Mesodermal cell (in vitro differentiated cells): ENCODE results near the gene FOLR1.
A peak's percentile ranks its signal among the peaks of the same experiment; 100 is the strongest.

Source experiments
- H3K27ac ChIP-seq: 2 replicates; pipeline ENCODE4 v1.7.0; 2013; ENCODE audit warnings: mild to moderate bottlenecking, low read depth, low read length, moderate library complexity; ENCODE audit not compliant: severe bottlenecking
- H3K36me3 ChIP-seq: 2 replicates; pipeline ENCODE4 v1.7.1; 2013; ENCODE audit warnings: mild to moderate bottlenecking, low read length, moderate library complexity; ENCODE audit not compliant: control insufficient read depth, insufficient read depth
- H3K4me1 ChIP-seq: one replicate; pipeline ENCODE4 v1.7.1; 2013; ENCODE audit warnings: mild to moderate bottlenecking, low read length; ENCODE audit not compliant: insufficient read depth, control insufficient read depth, poor library complexity, severe bottlenecking
- H3K4me3 ChIP-seq: 2 replicates; pipeline ENCODE4 v1.7.0; 2013; ENCODE audit warnings: low read length, control low read depth, mild to moderate bottlenecking; ENCODE audit not compliant: insufficient read depth, poor library complexity, severe bottlenecking; ENCODE audit errors: extremely low read depth
- H3K9me3 ChIP-seq: 2 replicates; pipeline ENCODE4 v1.7.1; 2013; ENCODE audit warnings: mild to moderate bottlenecking, low read length, moderate library complexity; ENCODE audit not compliant: control insufficient read depth
- WGBS, 2 experiments: methylation state at CpG; one replicate each; pipeline ENCODE4 v1.1.5; 2013; ENCODE audit warnings: missing lambda C conversion rate in 2 of 2; ENCODE audit not compliant: insufficient coverage in 2 of 2; 5-methylcytosine and 5-hydroxymethylcytosine counted together

Gene FOLR1

DNA sequence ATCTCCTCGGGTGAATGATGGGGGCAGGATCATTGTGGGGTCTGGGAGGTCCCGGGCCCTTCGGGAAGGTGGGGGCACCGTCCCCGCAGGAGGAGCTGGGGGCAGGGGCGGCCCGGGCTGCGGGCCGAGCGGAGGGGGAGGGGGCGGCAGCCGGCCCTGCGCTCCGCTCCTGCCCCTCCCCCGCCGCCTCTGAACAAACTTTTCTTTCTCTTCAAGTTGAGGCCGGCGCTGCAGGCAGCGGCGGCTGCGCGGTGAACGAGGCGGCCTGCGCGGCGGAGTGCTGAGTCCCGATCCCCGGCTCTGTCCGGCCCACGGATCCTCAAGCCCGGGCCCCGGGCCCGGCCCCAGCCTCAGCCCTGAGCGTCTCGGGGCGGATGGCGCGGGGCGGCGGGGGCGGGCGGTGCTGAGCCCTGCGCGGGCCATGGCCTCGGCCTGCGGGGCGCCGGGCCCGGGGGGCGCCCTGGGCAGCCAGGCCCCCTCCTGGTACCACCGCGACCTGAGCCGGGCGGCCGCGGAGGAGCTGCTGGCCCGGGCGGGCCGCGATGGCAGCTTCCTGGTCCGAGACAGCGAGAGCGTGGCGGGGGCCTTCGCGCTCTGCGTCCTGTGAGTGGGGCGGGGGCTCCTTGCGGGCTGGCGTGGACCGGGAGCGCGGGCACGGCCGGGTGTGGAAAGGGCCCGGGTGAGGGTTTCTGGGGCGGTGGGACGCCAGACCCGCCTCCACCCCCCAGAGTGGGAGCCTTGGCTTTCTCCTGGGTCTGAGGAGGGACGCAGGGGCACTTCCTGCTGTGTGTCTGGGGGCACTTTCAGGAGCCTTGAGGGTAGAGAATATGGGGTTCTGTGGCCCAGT is 32.8 kb downstream of the FOLR1 start, which contains the start of gene INPPL1:
INPPL1 (plus strand) TSS at position 204 of the 847 bp plus-strand sequence; CDS start at position 422, 218 bp downstream.
- Histone ChIP-seq H3K4me3 (peak within 1 kb of the TSS; percentile 95), H3K4me1 (peaks cover 14% of the 10 kb centered on the region), H3K36me3 (peaks cover 34% of the 10 kb centered on the region), H3K9me3 (no peaks in the 10 kb centered on the region), H3K27ac (peak within 1 kb of the TSS; percentile 87)
- WGBS, 2 experiments: 0 to 1% methylated on average over 49 to 62 of the region's 81 CpGs

DNA sequence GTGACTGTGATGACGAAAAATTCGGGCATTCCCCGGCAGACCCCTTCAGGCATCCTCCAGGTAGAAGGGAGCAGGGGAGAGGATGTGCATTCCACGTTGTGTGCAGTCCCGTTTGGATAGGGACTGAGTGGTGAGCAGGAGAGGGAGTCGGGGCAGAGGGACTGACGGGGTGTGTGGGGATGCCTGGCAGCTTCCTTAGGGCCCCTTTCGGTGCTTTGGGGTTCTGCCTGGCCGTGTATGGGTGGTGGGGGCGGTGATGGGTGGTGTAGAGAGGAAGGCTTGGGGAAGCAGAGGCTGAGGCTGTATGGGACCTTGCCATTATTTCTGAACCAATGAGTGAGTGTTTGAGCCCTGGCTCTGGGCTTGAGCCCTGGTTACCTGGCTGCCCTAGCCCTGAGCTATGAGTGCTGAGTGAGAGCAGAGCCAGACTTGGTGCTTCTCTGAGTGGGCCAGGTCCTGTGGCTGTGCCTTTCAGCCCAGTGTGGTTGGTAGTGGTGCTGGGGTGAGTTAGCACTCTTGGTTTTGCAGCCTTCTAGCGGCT is 33.5 kb downstream of the FOLR1 start:
- 9 to 15% methylated on average over 7 to 10 of the region's 11 CpGs for WGBS, 2 experiments
- H3K36me3 ChIP-seq: peaks cover 41% of the 10 kb centered on the region
- peaks cover 14% of the 10 kb centered on the region for H3K4me1 ChIP-seq
- H3K27ac ChIP-seq: no peak overlapping the region
- H3K4me3 ChIP-seq: peak overlapping the region; percentile 95
- H3K9me3 ChIP-seq: no peaks in the 10 kb centered on the region

DNA sequence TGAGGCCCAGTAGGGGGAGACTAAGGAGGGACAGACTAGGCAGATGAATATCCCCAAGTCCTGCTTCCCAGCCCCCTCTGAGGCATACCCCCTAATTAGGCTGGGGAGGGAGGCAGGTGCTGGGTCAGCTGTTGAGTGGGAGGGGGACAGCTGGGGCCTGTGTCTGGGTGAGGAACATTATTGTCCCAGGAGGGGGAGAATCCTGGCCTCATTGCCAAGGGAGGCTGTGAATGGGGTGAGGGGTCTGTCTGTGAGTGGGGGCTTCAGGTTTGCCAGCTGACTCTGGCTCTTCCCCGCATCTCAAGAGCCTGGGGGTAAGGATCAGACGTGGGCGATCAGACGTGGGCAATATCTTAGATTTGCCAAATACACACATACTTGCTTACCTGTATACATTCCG is 34.8 kb downstream of the FOLR1 start:
- WGBS, 2 experiments: 84 to 91% methylated on average over 4 to 5 of the region's 5 CpGs
- H3K27ac ChIP-seq: no peak overlapping the region
- H3K9me3 ChIP-seq: no peaks in the 10 kb centered on the region
- H3K4me1 ChIP-seq: peaks cover 14% of the 10 kb centered on the region
- H3K4me3 ChIP-seq: no peak overlapping the region
- peaks cover 54% of the 10 kb centered on the region for H3K36me3 ChIP-seq

DNA sequence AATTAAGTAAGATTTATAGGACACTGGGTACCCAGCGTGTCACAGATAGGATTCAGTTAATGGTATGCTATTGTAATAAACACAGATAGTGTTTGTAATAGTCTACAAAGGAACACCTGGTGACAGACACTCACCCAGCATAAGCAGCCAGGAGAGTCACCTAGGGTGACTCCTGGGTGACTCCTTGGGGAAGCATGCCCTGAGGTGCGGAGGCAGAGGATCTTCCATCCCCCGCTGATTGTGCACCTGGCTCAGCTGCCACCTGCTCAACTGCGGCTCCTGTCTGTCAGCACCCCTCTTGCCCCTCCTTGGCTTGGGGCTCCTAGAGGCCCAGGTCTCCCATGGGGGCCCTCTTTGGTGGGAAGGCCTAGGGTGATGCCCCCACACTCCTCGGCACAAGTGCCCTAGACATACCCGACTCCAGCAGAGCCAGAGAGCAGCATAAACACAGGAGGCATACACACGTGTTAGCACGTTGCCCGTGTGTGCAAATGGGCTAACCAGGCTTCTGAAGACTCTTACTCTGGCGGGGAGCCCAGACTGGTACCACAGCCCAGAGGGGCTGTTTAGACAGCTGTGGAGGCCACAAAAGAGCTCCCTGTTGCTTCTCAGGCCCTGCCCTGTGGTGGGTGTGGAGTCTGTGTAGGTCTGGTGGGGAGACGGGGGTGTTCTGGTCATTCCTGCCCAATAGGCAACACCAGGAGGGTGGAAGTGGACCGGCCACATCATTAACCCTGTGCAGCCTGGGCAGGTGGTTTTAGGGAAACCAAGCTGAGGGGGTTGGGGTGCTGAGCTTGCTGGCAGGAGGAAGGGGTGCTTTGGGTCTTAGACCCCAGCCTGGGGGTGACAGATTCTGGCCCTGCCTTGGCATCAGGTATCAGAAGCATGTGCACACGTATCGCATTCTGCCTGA is 35.6 kb downstream of the FOLR1 start:
- WGBS, 2 experiments: 92 to 94% methylated on average over 13 to 14 of the region's 14 CpGs
- no peaks in the 10 kb centered on the region for H3K9me3 ChIP-seq
- no peak overlapping the region for H3K4me3 ChIP-seq
- no peak overlapping the region for H3K27ac ChIP-seq
- peaks cover 62% of the 10 kb centered on the region for H3K36me3 ChIP-seq
- H3K4me1 ChIP-seq: peaks cover 7% of the 10 kb centered on the region

DNA sequence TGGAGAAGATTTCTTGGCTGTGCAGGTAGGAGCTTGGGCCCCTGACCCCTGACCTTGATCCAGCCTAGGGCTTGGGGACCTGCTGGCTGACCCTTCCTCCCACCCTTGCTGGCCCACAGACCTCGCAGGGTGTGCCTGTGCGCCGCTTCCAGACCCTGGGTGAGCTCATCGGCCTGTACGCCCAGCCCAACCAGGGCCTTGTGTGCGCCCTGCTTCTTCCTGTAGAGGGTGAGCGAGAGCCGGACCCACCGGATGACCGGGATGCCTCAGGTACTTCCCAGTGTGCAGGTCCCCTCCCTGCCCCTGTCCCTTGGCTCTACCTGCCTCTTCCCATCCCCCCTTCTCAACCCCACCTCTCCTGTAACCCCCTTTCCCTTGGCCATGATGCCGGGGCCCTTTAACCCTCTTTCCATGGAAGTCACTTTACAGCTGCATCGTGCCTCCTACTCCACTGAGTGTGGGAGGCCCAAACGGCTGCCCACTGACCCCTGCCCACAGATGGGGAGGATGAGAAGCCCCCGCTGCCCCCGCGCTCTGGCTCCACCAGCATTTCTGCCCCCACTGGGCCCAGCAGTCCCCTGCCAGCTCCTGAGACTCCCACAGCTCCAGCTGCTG is 36.4 kb downstream of the FOLR1 start:
- no peak overlapping the region for H3K4me3 ChIP-seq
- peaks cover 70% of the 10 kb centered on the region for H3K36me3 ChIP-seq
- H3K27ac ChIP-seq: no peak overlapping the region
- peaks cover 7% of the 10 kb centered on the region for H3K4me1 ChIP-seq
- no peaks in the 10 kb centered on the region for H3K9me3 ChIP-seq
- WGBS, 2 experiments: 97 to 99% methylated on average over 13 of the region's 16 CpGs

DNA sequence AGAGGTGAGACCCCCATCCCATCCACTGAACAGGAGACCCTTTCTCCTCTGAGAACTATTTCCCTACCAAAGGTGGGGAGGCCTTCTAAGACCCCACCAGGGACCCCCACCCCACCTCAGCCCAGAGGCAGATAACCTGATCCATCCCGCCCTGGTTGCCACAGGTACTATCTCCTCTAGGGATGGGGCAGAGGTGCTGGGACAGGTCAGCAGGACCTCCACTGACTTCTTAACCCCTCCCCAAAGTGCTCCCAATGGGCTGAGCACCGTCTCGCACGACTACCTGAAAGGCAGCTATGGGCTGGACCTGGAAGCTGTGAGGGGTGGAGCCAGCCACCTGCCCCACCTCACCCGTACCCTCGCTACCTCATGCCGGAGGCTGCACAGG is 36.9 kb downstream of the FOLR1 start:
- Histone ChIP-seq H3K4me1 (peaks cover 7% of the 10 kb centered on the region), H3K36me3 (peaks cover 75% of the 10 kb centered on the region), H3K4me3 (no peak overlapping the region), H3K9me3 (no peaks in the 10 kb centered on the region), H3K27ac (no peak overlapping the region)
- WGBS, 2 experiments: 88 to 100% methylated on average over 2 to 3 of the region's 7 CpGs

DNA sequence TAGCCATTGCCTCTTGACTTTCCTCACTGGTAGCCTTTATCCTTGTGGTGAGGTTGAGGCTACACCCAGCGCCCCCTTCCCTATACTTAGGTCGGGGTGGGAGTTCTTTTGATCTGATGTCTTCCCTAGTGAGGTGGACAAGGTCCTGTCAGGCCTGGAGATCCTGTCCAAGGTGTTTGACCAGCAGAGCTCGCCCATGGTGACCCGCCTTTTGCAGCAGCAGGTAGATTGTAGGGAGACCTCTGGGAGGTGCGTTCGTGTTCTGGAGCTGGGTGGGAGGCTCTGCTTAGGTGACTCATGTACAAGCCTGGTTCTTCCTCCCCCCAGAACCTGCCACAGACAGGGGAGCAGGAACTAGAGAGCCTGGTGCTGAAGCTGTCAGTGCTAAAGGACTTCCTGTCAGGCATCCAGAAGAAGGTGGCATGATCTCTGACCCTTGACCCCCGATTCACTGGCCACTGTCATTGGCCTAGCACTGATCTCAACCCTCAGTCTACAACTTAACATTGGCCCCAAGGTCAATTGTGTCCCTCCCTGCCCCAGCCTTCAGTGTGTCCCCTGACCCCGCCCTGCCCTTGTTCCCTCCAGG is 37.5 kb downstream of the FOLR1 start:
- Histone ChIP-seq H3K27ac (no peak overlapping the region), H3K36me3 (peaks cover 81% of the 10 kb centered on the region), H3K4me1 (peaks cover 7% of the 10 kb centered on the region), H3K9me3 (no peaks in the 10 kb centered on the region), H3K4me3 (no peak overlapping the region)
- WGBS, 2 experiments: 96 to 98% methylated on average over 7 of the region's 8 CpGs

DNA sequence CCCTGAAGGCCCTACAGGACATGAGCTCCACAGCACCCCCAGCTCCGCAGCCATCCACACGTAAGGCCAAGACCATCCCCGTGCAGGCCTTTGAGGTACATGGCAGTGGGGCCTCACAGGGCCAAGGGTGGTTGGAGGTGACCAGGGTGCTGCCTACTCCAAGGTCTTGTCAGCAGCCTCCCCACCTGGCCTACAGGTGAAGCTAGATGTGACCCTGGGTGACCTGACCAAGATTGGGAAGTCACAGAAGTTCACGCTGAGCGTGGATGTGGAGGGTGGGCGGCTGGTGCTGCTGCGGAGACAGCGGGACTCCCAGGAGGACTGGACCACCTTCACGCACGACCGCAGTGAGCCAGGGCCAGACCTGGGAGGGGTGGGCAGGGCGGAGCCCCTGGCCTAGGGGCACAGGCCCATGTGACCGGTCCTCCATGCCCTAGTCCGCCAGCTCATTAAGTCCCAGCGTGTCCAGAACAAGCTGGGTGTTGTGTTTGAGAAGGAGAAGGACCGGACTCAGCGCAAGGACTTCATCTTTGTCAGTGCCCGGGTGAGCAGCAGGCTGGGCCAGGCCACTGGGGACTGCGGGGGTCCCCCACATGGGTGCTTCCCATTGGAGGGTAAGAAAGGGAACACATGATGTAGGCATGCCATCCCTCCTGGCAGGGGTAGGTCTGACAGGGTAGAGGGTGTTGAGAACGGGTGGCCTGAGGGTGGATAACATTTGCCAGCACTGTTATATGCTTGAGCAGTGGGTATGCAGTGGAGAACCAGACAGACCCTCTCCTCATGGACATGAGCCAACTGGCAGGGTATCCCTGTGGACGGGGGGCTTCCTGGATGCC is 38.2 kb downstream of the FOLR1 start:
- H3K9me3 ChIP-seq: no peaks in the 10 kb centered on the region
- peaks cover 7% of the 10 kb centered on the region for H3K4me1 ChIP-seq
- 97 to 98% methylated on average over 13 to 20 of the region's 21 CpGs for WGBS, 2 experiments
- no peak overlapping the region for H3K4me3 ChIP-seq
- no peak overlapping the region for H3K27ac ChIP-seq
- H3K36me3 ChIP-seq: peaks cover 88% of the 10 kb centered on the region

DNA sequence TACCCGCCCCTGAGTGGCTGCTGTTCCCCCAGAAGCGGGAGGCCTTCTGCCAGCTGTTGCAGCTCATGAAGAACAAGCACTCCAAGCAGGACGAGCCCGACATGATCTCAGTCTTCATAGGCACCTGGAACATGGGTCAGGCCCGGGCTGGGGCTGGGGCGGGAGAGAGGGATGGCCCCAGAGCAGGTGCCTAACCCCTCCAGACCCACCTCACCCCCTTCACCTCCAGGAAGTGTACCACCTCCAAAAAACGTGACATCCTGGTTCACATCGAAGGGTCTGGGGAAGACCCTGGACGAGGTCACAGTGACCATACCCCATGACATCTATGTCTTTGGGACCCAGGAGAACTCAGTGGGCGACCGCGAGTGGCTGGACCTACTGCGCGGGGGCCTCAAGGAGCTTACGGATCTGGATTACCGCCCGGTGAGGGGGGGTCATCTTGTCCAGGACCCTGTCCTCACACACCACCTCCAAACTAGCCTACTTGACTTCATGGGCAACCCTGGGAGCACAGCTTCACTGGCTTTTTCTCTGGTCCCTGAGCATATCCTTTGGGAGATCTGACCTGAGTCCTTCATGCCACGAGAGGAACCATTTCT is 38.9 kb downstream of the FOLR1 start:
- 95 to 96% methylated on average over 14 to 17 of the region's 18 CpGs for WGBS, 2 experiments
- peaks cover 95% of the 10 kb centered on the region for H3K36me3 ChIP-seq

More for the DNA sequence above, 38.9 kb downstream of the FOLR1 start:
- no peak overlapping the region for H3K27ac ChIP-seq
- no peaks in the 10 kb centered on the region for H3K9me3 ChIP-seq
- H3K4me1 ChIP-seq: peaks cover 5% of the 10 kb centered on the region
- H3K4me3 ChIP-seq: no peak overlapping the region
